RWPE2 (cell line): ENCODE measurements around the gene CDH10.

Experiments used
- ATAC-seq: fragments of 200-7000 bp; cut with Tn5 transposase; 3 replicates; pipeline ENCODE4 v1.9.1; 2021; ENCODE audit warnings: low read depth
- DNase-seq: peaks from one replicate; pipeline ENCODE4 v3.0.0-alpha.2; 2020; ENCODE audit warnings: low spot score
- H3K27ac ChIP-seq: fragments of 450-650 bp; 2 replicates; pipeline ENCODE4 v1.5.1; 2017; ENCODE audit warnings: mild to moderate bottlenecking; ENCODE audit not compliant: poor library complexity, severe bottlenecking
- H3K27me3 ChIP-seq: fragments of 250-450 bp; sonication (Bioruptor Pico); 2 replicates; pipeline ENCODE4 v1.5.1; 2021; ENCODE audit warnings: mild to moderate bottlenecking, moderate library complexity; ENCODE audit not compliant: insufficient read depth, poor library complexity, severe bottlenecking
- H3K36me3 ChIP-seq: fragments of 250-450 bp; sonication (Bioruptor Pico); 2 replicates; pipeline ENCODE4 v1.5.1; 2020; ENCODE audit warnings: low read depth, mild to moderate bottlenecking, moderate library complexity
- H3K4me1 ChIP-seq: fragments of 250-450 bp; sonication (Bioruptor Pico); 2 replicates; pipeline ENCODE4 v1.5.1; 2021; ENCODE audit warnings: mild to moderate bottlenecking, moderate library complexity; ENCODE audit not compliant: insufficient read depth, poor library complexity, severe bottlenecking
- H3K4me3 ChIP-seq: fragments of 250-450 bp; sonication (Bioruptor Pico); 2 replicates; pipeline ENCODE4 v1.5.1; 2021; ENCODE audit warnings: mild to moderate bottlenecking, moderate library complexity; ENCODE audit not compliant: severe bottlenecking
- H3K9me3 ChIP-seq: fragments of 250-450 bp; sonication (Bioruptor Pico); 2 replicates; pipeline ENCODE4 v1.5.1; 2021; ENCODE audit warnings: mild to moderate bottlenecking, moderate library complexity; ENCODE audit not compliant: severe bottlenecking
- TF ChIP-seq, protein P1 (sequence below): fragments of 450-650 bp; IDR thresholded peaks from one replicate; pipeline ENCODE4 v1.5.1; 2017; ENCODE audit warnings: mild to moderate bottlenecking, moderate library complexity; ENCODE audit not compliant: poor library complexity, severe bottlenecking

CDH10 gene

DNA sequence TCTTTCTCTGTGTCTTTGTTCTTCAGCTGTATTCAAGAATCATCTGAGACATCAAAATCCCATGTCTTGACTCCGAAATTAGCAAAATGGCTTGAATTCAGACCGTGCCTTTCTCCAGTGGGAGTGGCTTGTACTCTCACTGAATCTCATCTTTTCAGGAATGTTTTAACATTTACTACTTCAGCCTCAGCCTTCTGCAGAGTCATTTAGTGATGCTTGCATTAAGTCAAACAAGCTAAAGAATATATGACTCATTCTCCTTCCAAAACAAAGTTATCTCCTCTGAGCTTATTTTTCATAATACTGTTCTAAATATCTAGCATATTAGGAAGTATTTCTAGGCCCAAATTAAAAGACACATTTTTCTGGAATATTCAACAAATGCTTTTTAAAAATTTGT is 205.3 kb downstream of the CDH10 start:
- TF ChIP-seq, protein P1, sequence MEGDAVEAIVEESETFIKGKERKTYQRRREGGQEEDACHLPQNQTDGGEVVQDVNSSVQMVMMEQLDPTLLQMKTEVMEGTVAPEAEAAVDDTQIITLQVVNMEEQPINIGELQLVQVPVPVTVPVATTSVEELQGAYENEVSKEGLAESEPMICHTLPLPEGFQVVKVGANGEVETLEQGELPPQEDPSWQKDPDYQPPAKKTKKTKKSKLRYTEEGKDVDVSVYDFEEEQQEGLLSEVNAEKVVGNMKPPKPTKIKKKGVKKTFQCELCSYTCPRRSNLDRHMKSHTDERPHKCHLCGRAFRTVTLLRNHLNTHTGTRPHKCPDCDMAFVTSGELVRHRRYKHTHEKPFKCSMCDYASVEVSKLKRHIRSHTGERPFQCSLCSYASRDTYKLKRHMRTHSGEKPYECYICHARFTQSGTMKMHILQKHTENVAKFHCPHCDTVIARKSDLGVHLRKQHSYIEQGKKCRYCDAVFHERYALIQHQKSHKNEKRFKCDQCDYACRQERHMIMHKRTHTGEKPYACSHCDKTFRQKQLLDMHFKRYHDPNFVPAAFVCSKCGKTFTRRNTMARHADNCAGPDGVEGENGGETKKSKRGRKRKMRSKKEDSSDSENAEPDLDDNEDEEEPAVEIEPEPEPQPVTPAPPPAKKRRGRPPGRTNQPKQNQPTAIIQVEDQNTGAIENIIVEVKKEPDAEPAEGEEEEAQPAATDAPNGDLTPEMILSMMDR: no peak
- no peak for ATAC-seq
- DNase-seq: no peak

More for the DNA sequence above, 205.3 kb downstream of the CDH10 start:
- Histone ChIP-seq H3K4me1 (no peaks in the 10 kb centered on the region), H3K36me3 (no peaks in the 10 kb centered on the region), H3K9me3 (no peaks in the 10 kb centered on the region), H3K27ac (no peak overlapping the region), H3K27me3 (peaks cover 3% of the 10 kb centered on the region), H3K4me3 (no peak overlapping the region)
